HEK293 (cell line): ENCODE data around the gene TAPBPL.

Experiments
- KLF7 ChIP-seq: fragments of 450-650 bp; formaldehyde crosslinking; IDR thresholded peaks from 2 replicates; pipeline ENCODE4 v1.5.1; 2016; ENCODE audit warnings: missing biosample characterization, missing genetic modification characterization, borderline replicate concordance
- KLF8 ChIP-seq: fragments of 450-650 bp; formaldehyde crosslinking; IDR thresholded peaks from 2 replicates; pipeline ENCODE4 v1.5.1; 2016; ENCODE audit warnings: missing biosample characterization, missing genetic modification characterization
- WT1 ChIP-seq: fragments of 450-650 bp; formaldehyde crosslinking; IDR thresholded peaks from 2 replicates; pipeline ENCODE4 v1.5.1; 2016; ENCODE audit warnings: missing biosample characterization, missing genetic modification characterization
- ZBTB1 ChIP-seq: fragments of 450-650 bp; formaldehyde crosslinking; IDR thresholded peaks from 2 replicates; pipeline ENCODE4 v1.5.1; 2016; ENCODE audit warnings: missing biosample characterization, missing genetic modification characterization
- ZBTB21 ChIP-seq: fragments of 450-650 bp; formaldehyde crosslinking; IDR thresholded peaks from 2 replicates; pipeline ENCODE4 v1.5.1; 2017; ENCODE audit warnings: missing biosample characterization, missing genetic modification characterization
- ZBTB26 ChIP-seq: fragments of 450-650 bp; formaldehyde crosslinking; optimal IDR thresholded peaks from 2 replicates; pipeline ENCODE3; 2016; ENCODE audit warnings: missing biosample characterization, mild to moderate bottlenecking, missing genetic modification characterization
- ZBTB44 ChIP-seq: fragments of 450-650 bp; IDR thresholded peaks from 2 replicates; pipeline ENCODE4 v1.5.1; 2018; ENCODE audit warnings: missing biosample characterization, mild to moderate bottlenecking, missing genetic modification characterization
- ZFP41 ChIP-seq: fragments of 450-650 bp; formaldehyde crosslinking; IDR thresholded peaks from 2 replicates; pipeline ENCODE4 v1.5.1; 2016; ENCODE audit warnings: missing biosample characterization, missing genetic modification characterization, borderline replicate concordance
- ZNF112 ChIP-seq: fragments of 450-650 bp; formaldehyde crosslinking; IDR thresholded peaks from 2 replicates; pipeline ENCODE4 v1.5.0; 2017; ENCODE audit warnings: missing biosample characterization, missing genetic modification characterization
- ZNF175 ChIP-seq: fragments of 450-650 bp; formaldehyde crosslinking; IDR thresholded peaks from 2 replicates; pipeline ENCODE4 v1.5.1; 2016; ENCODE audit warnings: missing biosample characterization, missing genetic modification characterization
- ZNF26 ChIP-seq: fragments of 450-650 bp; formaldehyde crosslinking; IDR thresholded peaks from 2 replicates; pipeline ENCODE4 v1.5.1; 2016; ENCODE audit warnings: missing biosample characterization, missing genetic modification characterization
- ZNF292 ChIP-seq: fragments of 450-650 bp; formaldehyde crosslinking; IDR thresholded peaks from 2 replicates; pipeline ENCODE4 v1.5.1; 2016; ENCODE audit warnings: low read depth, missing biosample characterization, missing genetic modification characterization, borderline replicate concordance
- ZNF324 ChIP-seq: fragments of 450-650 bp; formaldehyde crosslinking; IDR thresholded peaks from 2 replicates; pipeline ENCODE4 v1.5.1; 2016; ENCODE audit warnings: missing biosample characterization, missing genetic modification characterization
- ZNF335 ChIP-seq: fragments of 450-650 bp; formaldehyde crosslinking; conservative IDR thresholded peaks from 2 replicates; pipeline ENCODE4 v1.5.1; 2016; ENCODE audit warnings: missing biosample characterization, missing genetic modification characterization
- ZNF350 ChIP-seq: fragments of 450-650 bp; formaldehyde crosslinking; IDR thresholded peaks from 2 replicates; pipeline ENCODE4 v1.5.0; 2017; ENCODE audit warnings: missing biosample characterization, mild to moderate bottlenecking, missing genetic modification characterization
- ZNF501 ChIP-seq: fragments of 450-650 bp; formaldehyde crosslinking; IDR thresholded peaks from 2 replicates; pipeline ENCODE4 v1.5.1; 2016; ENCODE audit warnings: missing biosample characterization, missing genetic modification characterization
- ZNF521 ChIP-seq: fragments of 450-650 bp; formaldehyde crosslinking; IDR thresholded peaks from 2 replicates; pipeline ENCODE4 v1.5.1; 2017; ENCODE audit warnings: missing biosample characterization, mild to moderate bottlenecking, missing genetic modification characterization
- ZNF529 ChIP-seq: fragments of 450-650 bp; formaldehyde crosslinking; IDR thresholded peaks from 2 replicates; pipeline ENCODE4 v1.5.1; 2017; ENCODE audit warnings: missing genetic modification characterization, missing biosample characterization; ENCODE audit not compliant: insufficient replicate concordance
- ZNF639 ChIP-seq: fragments of 450-650 bp; formaldehyde crosslinking; IDR thresholded peaks from 2 replicates; pipeline ENCODE4 v1.5.1; 2016; ENCODE audit warnings: missing biosample characterization, missing genetic modification characterization
- ZNF776 ChIP-seq: fragments of 450-650 bp; formaldehyde crosslinking; IDR thresholded peaks from 2 replicates; pipeline ENCODE4 v1.5.0; 2017; ENCODE audit warnings: missing biosample characterization, missing genetic modification characterization, borderline replicate concordance
- ZXDB ChIP-seq: fragments of 450-650 bp; formaldehyde crosslinking; IDR thresholded peaks from 2 replicates; pipeline ENCODE4 v1.5.1; 2016; ENCODE audit warnings: missing biosample characterization, missing genetic modification characterization
- TF ChIP-seq, protein P1 (sequence below): fragments of 450-650 bp; formaldehyde crosslinking; IDR thresholded peaks from 2 replicates; pipeline ENCODE4 v1.5.1; 2016; ENCODE audit warnings: missing biosample characterization, missing genetic modification characterization
- TF ChIP-seq, protein P2 (sequence below): fragments of 450-650 bp; formaldehyde crosslinking; IDR thresholded peaks from 2 replicates; pipeline ENCODE4 v1.5.1; 2016; ENCODE audit warnings: missing biosample characterization, missing genetic modification characterization
- TF ChIP-seq, protein P3 (sequence below): fragments of 450-650 bp; formaldehyde crosslinking; IDR thresholded peaks from 2 replicates; pipeline ENCODE4 v1.5.1; 2017; ENCODE audit warnings: missing biosample characterization, missing genetic modification characterization

Gene TAPBPL

DNA sequence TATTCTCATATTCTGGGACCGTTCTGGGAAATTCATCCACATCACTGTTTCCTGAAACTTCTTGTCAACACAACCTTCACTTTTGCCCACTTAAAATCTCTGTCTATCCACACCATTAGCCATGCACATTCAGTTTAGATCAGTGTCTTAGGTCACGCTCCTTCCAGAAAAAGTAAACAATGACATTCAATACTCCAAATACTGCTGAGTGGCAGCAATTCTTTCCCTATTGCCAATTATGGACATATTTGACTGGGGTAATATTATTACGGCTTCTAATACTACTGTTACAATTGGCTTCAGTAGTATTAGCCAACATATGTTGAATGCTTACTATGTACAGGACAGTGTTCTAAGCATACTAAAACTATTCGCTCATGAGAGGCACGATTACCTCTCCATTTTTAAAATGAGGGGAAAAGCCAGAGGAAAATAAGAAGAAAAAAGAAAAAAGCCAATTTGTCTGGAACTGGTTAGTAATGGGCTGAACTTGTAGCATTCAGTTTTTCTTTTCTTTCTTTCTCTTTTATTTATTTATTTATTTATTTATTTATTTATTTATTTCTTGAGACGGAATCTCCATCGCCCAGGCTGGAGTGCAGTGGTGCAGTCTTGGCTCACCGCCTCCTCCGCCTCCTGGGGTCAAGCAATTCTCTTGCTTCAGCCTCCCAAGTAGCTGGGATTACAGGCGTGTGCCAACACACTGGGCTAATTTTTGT lies 44.4 kb upstream of the TAPBPL start (continued):
- TF ChIP-seq, protein P1, sequence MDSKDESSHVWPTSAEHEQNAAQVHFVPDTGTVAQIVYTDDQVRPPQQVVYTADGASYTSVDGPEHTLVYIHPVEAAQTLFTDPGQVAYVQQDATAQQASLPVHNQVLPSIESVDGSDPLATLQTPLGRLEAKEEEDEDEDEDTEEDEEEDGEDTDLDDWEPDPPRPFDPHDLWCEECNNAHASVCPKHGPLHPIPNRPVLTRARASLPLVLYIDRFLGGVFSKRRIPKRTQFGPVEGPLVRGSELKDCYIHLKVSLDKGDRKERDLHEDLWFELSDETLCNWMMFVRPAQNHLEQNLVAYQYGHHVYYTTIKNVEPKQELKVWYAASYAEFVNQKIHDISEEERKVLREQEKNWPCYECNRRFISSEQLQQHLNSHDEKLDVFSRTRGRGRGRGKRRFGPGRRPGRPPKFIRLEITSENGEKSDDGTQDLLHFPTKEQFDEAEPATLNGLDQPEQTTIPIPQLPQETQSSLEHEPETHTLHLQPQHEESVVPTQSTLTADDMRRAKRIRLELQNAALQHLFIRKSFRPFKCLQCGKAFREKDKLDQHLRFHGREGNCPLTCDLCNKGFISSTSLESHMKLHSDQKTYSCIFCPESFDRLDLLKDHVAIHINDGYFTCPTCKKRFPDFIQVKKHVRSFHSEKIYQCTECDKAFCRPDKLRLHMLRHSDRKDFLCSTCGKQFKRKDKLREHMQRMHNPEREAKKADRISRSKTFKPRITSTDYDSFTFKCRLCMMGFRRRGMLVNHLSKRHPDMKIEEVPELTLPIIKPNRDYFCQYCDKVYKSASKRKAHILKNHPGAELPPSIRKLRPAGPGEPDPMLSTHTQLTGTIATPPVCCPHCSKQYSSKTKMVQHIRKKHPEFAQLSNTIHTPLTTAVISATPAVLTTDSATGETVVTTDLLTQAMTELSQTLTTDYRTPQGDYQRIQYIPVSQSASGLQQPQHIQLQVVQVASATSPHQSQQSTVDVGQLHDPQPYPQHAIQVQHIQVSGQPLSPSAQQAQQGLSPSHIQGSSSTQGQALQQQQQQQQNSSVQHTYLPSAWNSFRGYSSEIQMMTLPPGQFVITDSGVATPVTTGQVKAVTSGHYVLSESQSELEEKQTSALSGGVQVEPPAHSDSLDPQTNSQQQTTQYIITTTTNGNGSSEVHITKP (tag by site-specific recombination), result no peak
- TF ChIP-seq ZNF292 (tag by site-specific recombination), result peak; percentile 88
- peak; percentile 79; the same call in 1 of the 2 replicates for TF ChIP-seq ZNF501 (tag by site-specific recombination)
- no peak for TF ChIP-seq ZNF112 (tag by site-specific recombination)
- peak; percentile 63; the same call in 1 of the 2 replicates for TF ChIP-seq ZBTB1 (tag by site-specific recombination)
- TF ChIP-seq, protein P2, sequence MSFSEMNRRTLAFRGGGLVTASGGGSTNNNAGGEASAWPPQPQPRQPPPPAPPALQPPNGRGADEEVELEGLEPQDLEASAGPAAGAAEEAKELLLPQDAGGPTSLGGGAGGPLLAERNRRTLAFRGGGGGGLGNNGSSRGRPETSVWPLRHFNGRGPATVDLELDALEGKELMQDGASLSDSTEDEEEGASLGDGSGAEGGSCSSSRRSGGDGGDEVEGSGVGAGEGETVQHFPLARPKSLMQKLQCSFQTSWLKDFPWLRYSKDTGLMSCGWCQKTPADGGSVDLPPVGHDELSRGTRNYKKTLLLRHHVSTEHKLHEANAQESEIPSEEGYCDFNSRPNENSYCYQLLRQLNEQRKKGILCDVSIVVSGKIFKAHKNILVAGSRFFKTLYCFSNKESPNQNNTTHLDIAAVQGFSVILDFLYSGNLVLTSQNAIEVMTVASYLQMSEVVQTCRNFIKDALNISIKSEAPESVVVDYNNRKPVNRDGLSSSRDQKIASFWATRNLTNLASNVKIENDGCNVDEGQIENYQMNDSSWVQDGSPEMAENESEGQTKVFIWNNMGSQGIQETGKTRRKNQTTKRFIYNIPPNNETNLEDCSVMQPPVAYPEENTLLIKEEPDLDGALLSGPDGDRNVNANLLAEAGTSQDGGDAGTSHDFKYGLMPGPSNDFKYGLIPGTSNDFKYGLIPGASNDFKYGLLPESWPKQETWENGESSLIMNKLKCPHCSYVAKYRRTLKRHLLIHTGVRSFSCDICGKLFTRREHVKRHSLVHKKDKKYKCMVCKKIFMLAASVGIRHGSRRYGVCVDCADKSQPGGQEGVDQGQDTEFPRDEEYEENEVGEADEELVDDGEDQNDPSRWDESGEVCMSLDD (tag by site-specific recombination), result no peak
- TF ChIP-seq, protein P3, sequence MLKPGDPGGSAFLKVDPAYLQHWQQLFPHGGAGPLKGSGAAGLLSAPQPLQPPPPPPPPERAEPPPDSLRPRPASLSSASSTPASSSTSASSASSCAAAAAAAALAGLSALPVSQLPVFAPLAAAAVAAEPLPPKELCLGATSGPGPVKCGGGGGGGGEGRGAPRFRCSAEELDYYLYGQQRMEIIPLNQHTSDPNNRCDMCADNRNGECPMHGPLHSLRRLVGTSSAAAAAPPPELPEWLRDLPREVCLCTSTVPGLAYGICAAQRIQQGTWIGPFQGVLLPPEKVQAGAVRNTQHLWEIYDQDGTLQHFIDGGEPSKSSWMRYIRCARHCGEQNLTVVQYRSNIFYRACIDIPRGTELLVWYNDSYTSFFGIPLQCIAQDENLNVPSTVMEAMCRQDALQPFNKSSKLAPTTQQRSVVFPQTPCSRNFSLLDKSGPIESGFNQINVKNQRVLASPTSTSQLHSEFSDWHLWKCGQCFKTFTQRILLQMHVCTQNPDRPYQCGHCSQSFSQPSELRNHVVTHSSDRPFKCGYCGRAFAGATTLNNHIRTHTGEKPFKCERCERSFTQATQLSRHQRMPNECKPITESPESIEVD (tag by site-specific recombination), result no peak
- TF ChIP-seq ZNF350, result no peak
- no peak for TF ChIP-seq ZNF776
- TF ChIP-seq KLF8 (tag by site-specific recombination), result no peak
- peak; percentile 76 for TF ChIP-seq ZBTB21
- peak; percentile 84 for TF ChIP-seq ZXDB (tag by site-specific recombination)
- TF ChIP-seq ZNF324 (tag by site-specific recombination), result no peak
- peak; percentile 72; the same call in 1 of the 2 replicates for TF ChIP-seq ZNF639 (tag by site-specific recombination)
- TF ChIP-seq ZNF335 (tag by site-specific recombination), result no peak
- no peak for TF ChIP-seq ZBTB44 (tag by site-specific recombination)
- TF ChIP-seq WT1 (tag by site-specific recombination), result no peak
- TF ChIP-seq ZFP41 (tag by site-specific recombination), result no peak
- no peak for TF ChIP-seq ZBTB26 (tag by site-specific recombination)
- TF ChIP-seq ZNF521 (tag by site-specific recombination), result no peak
- TF ChIP-seq ZNF529 (tag by site-specific recombination), result peak; percentile 43
- TF ChIP-seq KLF7 (tag by site-specific recombination), result peak; percentile 34; the same call in 1 of the 2 replicates
- TF ChIP-seq ZNF175 (tag by site-specific recombination), result no peak
- TF ChIP-seq ZNF26 (tag by site-specific recombination), result no peak
